ENCODE results near the gene BHLHE40. TPM values are rescaled to one million over a fixed set of nuclear protein-coding genes. Genes with fewer than 3 reads are reported as not detected.
"Not testable (repeated sequence)": the region's sequence is repeated elsewhere in the genome, so short reads cannot be mapped to it uniquely, and the experiment has no call there.

Gene BHLHE40
- total and polyA plus RNA-seq, 2 of the 13 experiments (the other 11 are each of a cell fraction or from before 2014, with no cell fraction given), result 1.8 to 51.0 TPM

GRCh38 chr3:4967683-4968082, 11.6 kb upstream of the BHLHE40 start:
- H3K4me2 ChIP-seq (ENCODE audit: low read depth, low read length); H3K79me2 ChIP-seq (ENCODE audit: insufficient read depth, low read length); H3K9me3 ChIP-seq (ENCODE audit: low read length); H4K20me1 ChIP-seq (ENCODE audit: insufficient read depth, low read length); CTCF ChIA-PET (ENCODE audit: low intra/inter-chr PET ratio, low total read pairs); H3K4me3 ChIP-seq (replicated peaks in 1 of 3; ENCODE audit: insufficient read depth in 1 of 3, low read depth in 2 of 3, low read length in 3 of 3); H3K27me3 ChIP-seq (ENCODE audit: control insufficient read depth in 1 of 2, insufficient read depth in 2 of 2, low read length in 2 of 2); DNase-seq (ENCODE audit: low spot score); H3K4me1 ChIP-seq (ENCODE audit: insufficient read depth, low read length); H3K9ac ChIP-seq (ENCODE audit: insufficient read depth, low read depth, low read length); H2AFZ ChIP-seq (ENCODE audit: low read length); in situ Hi-C loops (cut with HindIII; ENCODE audit: extremely low pct_ligation_motif_present, low pct_unique_long_range_greater_than_20kb); intact Hi-C loops (cut with micrococcal nuclease; ENCODE audit: unreplicated experiment); H3K36me3 ChIP-seq (replicated peaks in 1 of 2; ENCODE audit: control insufficient read depth in 1 of 2, insufficient read depth in 2 of 2, low read length in 2 of 2); POLR2A ChIA-PET; FAIRE-seq; ATAC-seq; H3K27ac ChIP-seq (ENCODE audit: extremely low read length, insufficient read depth, low read length); BruUV-seq (replicated peaks); TF ChIP-seq ATF7 (CRISPR knock-in tag; IDR thresholded peaks at IDR 0.05): not testable (repeated sequence)
- TF ChIP-seq ATF7 (IDR thresholded peaks at IDR 0.05), result peak; percentile 53
- WGBS (ENCODE audit: low lambda C conversion rate), result 35% methylated on average over 3 of the region's 3 CpGs

- H3K4me1 ChIP-seq (ENCODE audit: insufficient read depth, low read length); H3K9me3 ChIP-seq (ENCODE audit: low read length); H3K36me3 ChIP-seq (replicated peaks in 1 of 2; ENCODE audit: control insufficient read depth in 1 of 2, insufficient read depth in 2 of 2, low read length in 2 of 2); intact Hi-C loops (cut with micrococcal nuclease; ENCODE audit: unreplicated experiment); FAIRE-seq; H4K20me1 ChIP-seq (ENCODE audit: insufficient read depth, low read length); BruUV-seq (replicated peaks); H3K4me2 ChIP-seq (ENCODE audit: low read depth, low read length); CTCF ChIA-PET (ENCODE audit: low intra/inter-chr PET ratio, low total read pairs); H2AFZ ChIP-seq (ENCODE audit: low read length); H3K79me2 ChIP-seq (ENCODE audit: insufficient read depth, low read length); H3K27ac ChIP-seq (ENCODE audit: extremely low read length, insufficient read depth, low read length); H3K27me3 ChIP-seq (ENCODE audit: control insufficient read depth in 1 of 2, insufficient read depth in 2 of 2, low read length in 2 of 2); H3K4me3 ChIP-seq (replicated peaks in 1 of 3; ENCODE audit: insufficient read depth in 1 of 3, low read depth in 2 of 3, low read length in 3 of 3); ATAC-seq; POLR2A ChIA-PET; in situ Hi-C loops (cut with HindIII; ENCODE audit: extremely low pct_ligation_motif_present, low pct_unique_long_range_greater_than_20kb); H3K9ac ChIP-seq (ENCODE audit: insufficient read depth, low read depth, low read length); DNase-seq (ENCODE audit: low spot score): not testable (repeated sequence)
- 60% methylated on average over 6 of the region's 6 CpGs for WGBS (ENCODE audit: low lambda C conversion rate)
These were observed 7.8 kb upstream of the BHLHE40 start for GRCh38 chr3:4971437-4971836.

- Histone ChIP-seq H4K20me1 (ENCODE audit: insufficient read depth, low read length) (no peaks in the 10 kb centered on the region), H3K4me2 (ENCODE audit: low read depth, low read length) (no peak overlapping the region), H3K27me3 (ENCODE audit: control insufficient read depth in 1 of 2, insufficient read depth in 2 of 2, low read length in 2 of 2) (no peaks in the 10 kb centered on the region), H3K9me3 (ENCODE audit: low read length) (no peaks in the 10 kb centered on the region), H3K79me2 (ENCODE audit: insufficient read depth, low read length) (no peaks in the 10 kb centered on the region), H3K27ac (ENCODE audit: extremely low read length, insufficient read depth, low read length) (no peak overlapping the region), H3K36me3 (replicated peaks in 1 of 2; ENCODE audit: control insufficient read depth in 1 of 2, insufficient read depth in 2 of 2, low read length in 2 of 2) (no peaks in the 10 kb centered on the region), H3K9ac (ENCODE audit: insufficient read depth, low read depth, low read length) (no peak overlapping the region), H3K4me1 (ENCODE audit: insufficient read depth, low read length) (peaks cover 12% of the 10 kb centered on the region), H3K4me3 (replicated peaks in 1 of 3; ENCODE audit: insufficient read depth in 1 of 3, low read depth in 2 of 3, low read length in 3 of 3) (no peak overlapping the region), H2AFZ (ENCODE audit: low read length) (no peak overlapping the region)
- WGBS (ENCODE audit: low lambda C conversion rate), result 65% methylated on average over 3 of the region's 3 CpGs
- in situ Hi-C loops (cut with HindIII; ENCODE audit: extremely low pct_ligation_motif_present, low pct_unique_long_range_greater_than_20kb) (no loop called here), intact Hi-C loops (cut with micrococcal nuclease; ENCODE audit: unreplicated experiment) (no loop called here)
- FAIRE-seq, result no peak
- no peak for ATAC-seq
- DNase-seq (ENCODE audit: low spot score), result no peak
- no TSS peak for BruUV-seq (replicated peaks)
- ChIA-PET CTCF (ENCODE audit: low intra/inter-chr PET ratio, low total read pairs) (no interaction called here), POLR2A (no interaction called here)
- TF ChIP-seq PITX1 (CRISPR knock-in tag; IDR thresholded peaks at IDR 0.05), result no peak
- TF ChIP-seq HNF4G (IDR thresholded peaks at IDR 0.05; ENCODE audit: borderline replicate concordance, low read depth, low read length), result no peak
- TF ChIP-seq HNF4G (CRISPR knock-in tag; IDR thresholded peaks at IDR 0.05; ENCODE audit: borderline replicate concordance, low read depth), result no peak
- TF ChIP-seq ZNF276 (CRISPR knock-in tag; IDR thresholded peaks at IDR 0.05; ENCODE audit: low read depth), result no peak
- no peak for TF ChIP-seq CENPT (CRISPR knock-in tag; IDR thresholded peaks at IDR 0.05; ENCODE audit: low read depth)
- TF ChIP-seq IRF2 (CRISPR knock-in tag; IDR thresholded peaks at IDR 0.05), result no peak
- TF ChIP-seq IKZF5 (CRISPR knock-in tag; IDR thresholded peaks at IDR 0.05), result no peak
- no peak for TF ChIP-seq THAP7 (CRISPR knock-in tag; IDR thresholded peaks at IDR 0.05)
These were observed 7.4 kb upstream of the BHLHE40 start for GRCh38 chr3:4971838-4972237.
